Mesenchymal stem cell (in vitro differentiated cells and primary cell): Measurements from ENCODE around the gene SIRPD.

Experiments
- DNase-seq: peaks from one replicate; pipeline ENCODE4 v3.0.0-alpha.2; 2013
- H2AFZ ChIP-seq: one replicate; pipeline ENCODE4 v1.6.1; 2013; ENCODE audit warnings: low read depth, mild to moderate bottlenecking, control low read depth, inconsistent platforms, low read length, moderate library complexity
- H2AK5ac ChIP-seq: 2 replicates; pipeline ENCODE4 v1.6.1; 2013; ENCODE audit warnings: low read length, moderate library complexity, mild to moderate bottlenecking, inconsistent platforms; ENCODE audit not compliant: severe bottlenecking
- H2BK120ac ChIP-seq: one replicate; pipeline ENCODE4 v1.6.1; 2013; ENCODE audit warnings: low read depth, mild to moderate bottlenecking, inconsistent platforms, low read length, moderate library complexity
- H2BK12ac ChIP-seq, 2 experiments: one replicate each; pipeline ENCODE4 v1.6.1; 2013; ENCODE audit warnings: inconsistent platforms in 2 of 2, low read length in 2 of 2, mild to moderate bottlenecking in 2 of 2, moderate library complexity in 2 of 2, control low read depth in 1 of 2
- H2BK15ac ChIP-seq: one replicate; pipeline ENCODE4 v1.6.1; 2013; ENCODE audit warnings: mild to moderate bottlenecking, low read depth, inconsistent platforms; ENCODE audit not compliant: poor library complexity, severe bottlenecking
- H2BK5ac ChIP-seq: 2 replicates; pipeline ENCODE4 v1.6.1; 2013; ENCODE audit warnings: low read depth, mild to moderate bottlenecking, low read length, control low read depth, inconsistent platforms; ENCODE audit not compliant: poor library complexity, severe bottlenecking
- H3K14ac ChIP-seq, 2 experiments: one replicate each; pipeline ENCODE4 v1.6.1; 2013; ENCODE audit warnings: inconsistent platforms in 2 of 2, low read length in 2 of 2, control low read depth in 1 of 2, mild to moderate bottlenecking in 1 of 2, moderate library complexity in 1 of 2
- H3K18ac ChIP-seq, 2 experiments: one replicate each; pipeline ENCODE4 v1.6.1; 2013; ENCODE audit warnings: inconsistent platforms in 2 of 2, low read length in 2 of 2, control low read depth in 1 of 2, low read depth in 1 of 2, mild to moderate bottlenecking in 1 of 2
- H3K23ac ChIP-seq, 2 experiments: one replicate each; pipeline ENCODE4 v1.6.1; 2013; ENCODE audit warnings: inconsistent platforms in 2 of 2, low read length in 2 of 2, mild to moderate bottlenecking in 2 of 2, moderate library complexity in 2 of 2, control low read depth in 1 of 2
- H3K27ac ChIP-seq: 2 replicates; pipeline ENCODE4 v1.5.1; 2013; ENCODE audit warnings: mild to moderate bottlenecking, moderate library complexity, low read length, control low read depth, inconsistent platforms; ENCODE audit not compliant: poor library complexity, severe bottlenecking
- H3K27me3 ChIP-seq, 2 experiments: 2 replicates each; pipeline versions ENCODE4 v1.6.1 to v1.7.0; 2013; ENCODE audit warnings: low read length in 2 of 2, mild to moderate bottlenecking in 2 of 2, moderate library complexity in 2 of 2, control low read depth in 1 of 2, inconsistent platforms in 1 of 2; ENCODE audit not compliant: control insufficient read depth in 1 of 2, insufficient read depth in 1 of 2
- H3K36me3 ChIP-seq, 2 experiments: 2 replicates each; pipeline versions ENCODE4 v1.6.1 to v1.7.0; 2013; ENCODE audit warnings: low read length in 2 of 2, control low read depth in 1 of 2, inconsistent platforms in 1 of 2, low read depth in 1 of 2, mild to moderate bottlenecking in 1 of 2; ENCODE audit not compliant: insufficient read depth in 2 of 2, control insufficient read depth in 1 of 2
- H3K4ac ChIP-seq, 2 experiments: one replicate each; pipeline ENCODE4 v1.6.1; 2013; ENCODE audit warnings: inconsistent platforms in 2 of 2, low read length in 2 of 2, mild to moderate bottlenecking in 2 of 2, moderate library complexity in 2 of 2, control low read depth in 1 of 2, low read depth in 1 of 2
- H3K4me1 ChIP-seq: 2 replicates; pipeline ENCODE4 v1.6.1; 2013; ENCODE audit warnings: low read depth, low read length, control low read depth; ENCODE audit not compliant: control insufficient read depth, insufficient read depth
- H3K4me2 ChIP-seq: 2 replicates; pipeline ENCODE4 v1.6.1; 2013; ENCODE audit warnings: low read length, mild to moderate bottlenecking, inconsistent platforms; ENCODE audit not compliant: poor library complexity, severe bottlenecking
- H3K4me3 ChIP-seq, 2 experiments: 2 replicates each; pipeline versions ENCODE4 v1.5.1 to v1.7.0; 2013; ENCODE audit warnings: low read length in 2 of 2, mild to moderate bottlenecking in 2 of 2, control low read depth in 1 of 2, low read depth in 1 of 2; ENCODE audit not compliant: insufficient read depth in 1 of 2
- H3K79me1 ChIP-seq: replicated peaks from 2 replicates; pipeline ENCODE4 v1.6.1; 2013; ENCODE audit warnings: mild to moderate bottlenecking, control low read depth, low read length, inconsistent platforms; ENCODE audit not compliant: poor library complexity, severe bottlenecking
- H3K9ac ChIP-seq: 2 replicates; pipeline ENCODE4 v1.7.0; 2013; ENCODE audit warnings: mild to moderate bottlenecking, low read length, moderate library complexity
- H3K9me3 ChIP-seq: 2 replicates; pipeline ENCODE4 v1.7.0; 2013; ENCODE audit warnings: mild to moderate bottlenecking, low read length; ENCODE audit not compliant: control insufficient read depth
- H4K8ac ChIP-seq: one replicate; pipeline ENCODE4 v1.6.1; 2013; ENCODE audit warnings: inconsistent platforms, mild to moderate bottlenecking, low read length, moderate library complexity
- H4K91ac ChIP-seq: one replicate; pipeline ENCODE4 v1.6.1; 2013; ENCODE audit warnings: mild to moderate bottlenecking, low read length, inconsistent platforms
- WGBS: methylation state at CpG from one replicate; pipeline ENCODE4 v1.1.7; 2013; ENCODE audit warnings: mixed read lengths; 5-methylcytosine and 5-hydroxymethylcytosine counted together

SIRPD gene

GRCh38 chr20:1568163-1568490 lies 10.6 kb upstream of the SIRPD start:
- Histone ChIP-seq H3K9me3 (no peaks in the 10 kb centered on the region), H3K79me1 (no peaks in the 10 kb centered on the region), H2AFZ (no peak overlapping the region), H3K4ac (no peak overlapping the region), H3K27me3 (no peaks in the 10 kb centered on the region), H4K8ac (no peak overlapping the region), H3K9ac (no peak overlapping the region), H3K14ac (no peak overlapping the region), H3K27ac (peak overlapping the region; percentile 90), H3K36me3 (peaks cover 0 to 2% of the 10 kb centered on the region in 2 experiments), H2BK12ac (no peak overlapping the region), H3K4me3 (no peak overlapping the region), H2BK15ac (no peak overlapping the region), H3K4me1 (peaks cover 6% of the 10 kb centered on the region), H2AK5ac (peak overlapping the region; percentile 34), H3K23ac (no peak overlapping the region), H4K91ac (no peak overlapping the region), H2BK5ac (peak overlapping the region; percentile 19), H2BK120ac (no peak overlapping the region), H3K4me2 (no peak overlapping the region), H3K18ac (no peak overlapping the region)
- no peak for DNase-seq
- WGBS, result 57% methylated on average over 1 of the region's 1 CpG

GRCh38 chr20:1567392-1568162 lies 10.1 kb upstream of the SIRPD start:
- peaks cover 0 to 2% of the 10 kb centered on the region in 2 experiments for H3K36me3 ChIP-seq
- H2BK12ac ChIP-seq, result no peak overlapping the region
- H3K9ac ChIP-seq, result peak overlapping the region; percentile 11
- H2BK5ac ChIP-seq, result no peak overlapping the region
- no peaks in the 10 kb centered on the region for H3K79me1 ChIP-seq
- no peak overlapping the region for H2BK120ac ChIP-seq
- no peak overlapping the region for H3K23ac ChIP-seq
- H3K4ac ChIP-seq, result no peak overlapping the region
- H2BK15ac ChIP-seq, result no peak overlapping the region
- no peak overlapping the region for H3K18ac ChIP-seq
- peaks cover 6% of the 10 kb centered on the region for H3K4me1 ChIP-seq
- peak overlapping the region; percentile 90 for H3K27ac ChIP-seq
- peak overlapping the region; percentile 34 for H2AK5ac ChIP-seq
- H4K8ac ChIP-seq, result no peak overlapping the region
- H3K14ac ChIP-seq, result no peak overlapping the region
- H3K27me3 ChIP-seq, result no peaks in the 10 kb centered on the region
- DNase-seq, result no peak
- H3K4me3 ChIP-seq, result no peak overlapping the region
- peaks cover 5% of the 10 kb centered on the region for H3K9me3 ChIP-seq
- 64% methylated on average over 5 of the region's 6 CpGs for WGBS
- H4K91ac ChIP-seq, result no peak overlapping the region
- H2AFZ ChIP-seq, result no peak overlapping the region
- no peak overlapping the region for H3K4me2 ChIP-seq

DNA sequence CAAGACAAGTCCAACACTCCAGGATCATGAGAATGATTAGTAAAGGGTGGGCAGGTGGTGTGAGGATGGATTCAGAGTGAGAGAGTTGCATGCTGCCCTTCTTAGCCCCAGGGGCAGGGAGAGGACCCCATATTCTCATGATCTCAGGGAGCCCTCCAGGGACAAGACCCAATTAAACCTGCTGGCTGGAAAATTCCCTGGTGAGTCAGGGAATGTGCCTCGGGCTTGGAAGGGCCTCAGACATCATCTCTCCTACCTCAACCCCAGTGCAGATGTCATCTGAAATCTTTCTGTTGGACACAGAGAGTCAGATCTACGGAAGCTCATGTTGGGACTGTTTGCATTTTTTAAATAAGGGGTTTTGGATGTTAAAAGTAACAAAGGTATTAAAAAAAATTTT lies 9.2 kb upstream of the SIRPD start:
- H4K8ac ChIP-seq, result no peak overlapping the region

GRCh38 chr20:1565461-1565860 lies 8.0 kb upstream of the SIRPD start:
- Histone ChIP-seq H3K23ac (no peak overlapping the region), H2AFZ (no peak overlapping the region), H3K27me3 (peaks cover 0 to 6% of the 10 kb centered on the region in 2 experiments), H2BK120ac (no peak overlapping the region), H3K36me3 (no peaks in the 10 kb centered on the region), H3K14ac (no peak overlapping the region), H3K18ac (no peak overlapping the region), H4K91ac (no peak overlapping the region), H2BK5ac (no peak overlapping the region), H3K4me1 (peaks cover 6% of the 10 kb centered on the region), H2BK12ac (no peak overlapping the region), H4K8ac (no peak overlapping the region), H3K4me2 (no peak overlapping the region), H2BK15ac (no peak overlapping the region), H3K4ac (no peak overlapping the region), H3K27ac (no peak overlapping the region), H3K79me1 (no peaks in the 10 kb centered on the region), H3K4me3 (no peak overlapping the region), H2AK5ac (peak overlapping the region; percentile 42), H3K9ac (no peak overlapping the region), H3K9me3 (peaks cover 14% of the 10 kb centered on the region)
- DNase-seq, result no peak
- 70% methylated on average over 2 of the region's 2 CpGs for WGBS

More for the DNA sequence above, 9.2 kb upstream of the SIRPD start:
- Histone ChIP-seq H3K4me2 (no peak overlapping the region), H2BK5ac (peak overlapping the region; percentile 38), H3K27me3 (no peaks in the 10 kb centered on the region), H2BK15ac (no peak overlapping the region), H3K23ac (no peak overlapping the region), H3K14ac (no peak overlapping the region), H3K27ac (peak overlapping the region; percentile 90), H3K4me3 (no peak overlapping the region), H3K36me3 (peaks cover 0 to 2% of the 10 kb centered on the region in 2 experiments), H3K4ac (no peak overlapping the region), H3K18ac (no peak overlapping the region), H3K9me3 (peaks cover 7% of the 10 kb centered on the region), H2AK5ac (peak overlapping the region; percentile 18), H2AFZ (no peak overlapping the region), H3K9ac (no peak overlapping the region), H3K4me1 (peaks cover 6% of the 10 kb centered on the region), H2BK12ac (no peak overlapping the region), H3K79me1 (no peaks in the 10 kb centered on the region), H2BK120ac (no peak overlapping the region), H4K91ac (no peak overlapping the region)
- no peak for DNase-seq
- 49% methylated on average over 2 of the region's 2 CpGs for WGBS
